ENCODE data around the gene SMG5.

DNA sequence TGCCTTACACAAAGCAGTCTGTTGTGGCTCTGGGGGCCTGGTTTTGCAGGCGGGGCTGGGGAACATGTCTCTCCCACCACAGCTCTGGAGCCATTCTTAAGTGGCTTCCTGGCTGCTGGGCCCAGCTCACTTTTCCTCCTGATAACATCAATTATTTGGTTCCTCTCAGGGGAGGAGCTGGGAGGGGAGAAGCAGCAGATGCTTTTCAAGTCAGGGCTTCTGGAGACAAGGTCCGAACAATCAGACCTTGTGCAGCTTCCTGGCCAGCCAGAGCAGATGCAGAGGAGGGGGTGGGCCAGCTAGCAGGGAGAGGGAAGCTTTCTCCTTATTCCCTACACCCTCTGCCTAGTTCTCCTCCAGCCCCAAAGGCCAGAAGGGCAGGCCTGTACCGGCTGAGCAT lies 31.1 kb downstream of the SMG5 start:
- TF ChIP-seq, protein P1, sequence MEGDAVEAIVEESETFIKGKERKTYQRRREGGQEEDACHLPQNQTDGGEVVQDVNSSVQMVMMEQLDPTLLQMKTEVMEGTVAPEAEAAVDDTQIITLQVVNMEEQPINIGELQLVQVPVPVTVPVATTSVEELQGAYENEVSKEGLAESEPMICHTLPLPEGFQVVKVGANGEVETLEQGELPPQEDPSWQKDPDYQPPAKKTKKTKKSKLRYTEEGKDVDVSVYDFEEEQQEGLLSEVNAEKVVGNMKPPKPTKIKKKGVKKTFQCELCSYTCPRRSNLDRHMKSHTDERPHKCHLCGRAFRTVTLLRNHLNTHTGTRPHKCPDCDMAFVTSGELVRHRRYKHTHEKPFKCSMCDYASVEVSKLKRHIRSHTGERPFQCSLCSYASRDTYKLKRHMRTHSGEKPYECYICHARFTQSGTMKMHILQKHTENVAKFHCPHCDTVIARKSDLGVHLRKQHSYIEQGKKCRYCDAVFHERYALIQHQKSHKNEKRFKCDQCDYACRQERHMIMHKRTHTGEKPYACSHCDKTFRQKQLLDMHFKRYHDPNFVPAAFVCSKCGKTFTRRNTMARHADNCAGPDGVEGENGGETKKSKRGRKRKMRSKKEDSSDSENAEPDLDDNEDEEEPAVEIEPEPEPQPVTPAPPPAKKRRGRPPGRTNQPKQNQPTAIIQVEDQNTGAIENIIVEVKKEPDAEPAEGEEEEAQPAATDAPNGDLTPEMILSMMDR (conservative IDR thresholded peaks at IDR 0.05) = no peak
- no peak for TF ChIP-seq ZFX (IDR thresholded peaks at IDR 0.05)
